DND-41 (cell line): ENCODE data around the gene CIDEA.

ENCODE experiments used
- CTCF ChIP-seq: IDR thresholded peaks from 2 replicates; pipeline ENCODE4 v1.5.1; 2012; ENCODE audit warnings: borderline replicate concordance, low read length, moderate library complexity, mild to moderate bottlenecking; ENCODE audit not compliant: poor library complexity, severe bottlenecking; ENCODE audit errors: extremely low read depth
- EZH2 ChIP-seq: IDR thresholded peaks from 3 replicates; pipeline ENCODE4 v1.6.1; 2012; ENCODE audit warnings: borderline replicate concordance, low read depth, mild to moderate bottlenecking, moderate library complexity, low read length, inconsistent platforms; ENCODE audit not compliant: severe bottlenecking

- TF ChIP-seq CTCF, result peak; percentile 90
- TF ChIP-seq EZH2, result no peak
Measured at GRCh38 chr18:12236934-12237832, 17.0 kb upstream of the CIDEA start.
